DND-41 (cell line): ENCODE data around the gene GABRA5.

ENCODE experiments used
- ATAC-seq: fragments of 200-7000 bp; cut with Tn5 transposase; 3 replicates; pipeline ENCODE4 v1.9.1; 2021; ENCODE audit warnings: low read depth; ENCODE audit not compliant: insufficient read depth
- DNase-seq: peaks from one replicate; pipeline ENCODE4 v3.0.0-alpha.2; 2020
- H2AFZ ChIP-seq: 2 replicates; pipeline ENCODE4 v1.6.0; 2012; ENCODE audit warnings: low read depth, low read length
- H3K27ac ChIP-seq: 2 replicates; pipeline ENCODE4 v1.5.1; 2012; ENCODE audit warnings: low read length, inconsistent platforms
- H3K27me3 ChIP-seq: fragments of 200-600 bp; sonication (generic); 2 replicates; pipeline ENCODE4 v1.6.0; 2012; ENCODE audit warnings: low read length, mild to moderate bottlenecking, inconsistent platforms; ENCODE audit not compliant: insufficient read depth, poor library complexity
- H3K36me3 ChIP-seq: 2 replicates; pipeline ENCODE4 v1.5.1; 2012; ENCODE audit warnings: low read length, inconsistent platforms; ENCODE audit not compliant: insufficient read depth
- H3K4me1 ChIP-seq: 2 replicates; pipeline ENCODE4 v1.5.1; 2012; ENCODE audit warnings: mild to moderate bottlenecking, low read length; ENCODE audit not compliant: insufficient read depth
- H3K4me2 ChIP-seq: 2 replicates; pipeline ENCODE4 v1.6.0; 2012; ENCODE audit warnings: mild to moderate bottlenecking, moderate library complexity, low read length, inconsistent platforms; ENCODE audit not compliant: insufficient read depth
- H3K4me3 ChIP-seq, 2 experiments: fragments of 200-600 bp in 1 of 2; shearing (Covaris generic) in 1 of 2; 2 replicates each; pipeline ENCODE4 v1.5.1; 2012 to 2016; ENCODE audit warnings: inconsistent platforms in 2 of 2, low read length in 2 of 2, mild to moderate bottlenecking in 2 of 2, low read depth in 1 of 2, moderate library complexity in 1 of 2
- H3K79me2 ChIP-seq: 2 replicates; pipeline ENCODE4 v1.6.0; 2012; ENCODE audit warnings: low read length, inconsistent platforms; ENCODE audit not compliant: insufficient read depth
- H3K9ac ChIP-seq: 2 replicates; pipeline ENCODE4 v1.6.0; 2012; ENCODE audit warnings: low read depth, mild to moderate bottlenecking, inconsistent platforms, low read length, moderate library complexity
- H3K9me3 ChIP-seq: 2 replicates; pipeline ENCODE4 v1.5.1; 2012; ENCODE audit warnings: low read length, moderate library complexity, mild to moderate bottlenecking, inconsistent platforms; ENCODE audit not compliant: insufficient read depth, severe bottlenecking
- H4K20me1 ChIP-seq: 2 replicates; pipeline ENCODE4 v1.6.0; 2012; ENCODE audit warnings: low read length; ENCODE audit not compliant: insufficient read depth
- CTCF ChIP-seq: IDR thresholded peaks from 2 replicates; pipeline ENCODE4 v1.5.1; 2012; ENCODE audit warnings: borderline replicate concordance, low read length, moderate library complexity, mild to moderate bottlenecking; ENCODE audit not compliant: poor library complexity, severe bottlenecking; ENCODE audit errors: extremely low read depth
- EZH2 ChIP-seq: IDR thresholded peaks from 3 replicates; pipeline ENCODE4 v1.6.1; 2012; ENCODE audit warnings: borderline replicate concordance, low read depth, mild to moderate bottlenecking, moderate library complexity, low read length, inconsistent platforms; ENCODE audit not compliant: severe bottlenecking

Gene GABRA5

DNA sequence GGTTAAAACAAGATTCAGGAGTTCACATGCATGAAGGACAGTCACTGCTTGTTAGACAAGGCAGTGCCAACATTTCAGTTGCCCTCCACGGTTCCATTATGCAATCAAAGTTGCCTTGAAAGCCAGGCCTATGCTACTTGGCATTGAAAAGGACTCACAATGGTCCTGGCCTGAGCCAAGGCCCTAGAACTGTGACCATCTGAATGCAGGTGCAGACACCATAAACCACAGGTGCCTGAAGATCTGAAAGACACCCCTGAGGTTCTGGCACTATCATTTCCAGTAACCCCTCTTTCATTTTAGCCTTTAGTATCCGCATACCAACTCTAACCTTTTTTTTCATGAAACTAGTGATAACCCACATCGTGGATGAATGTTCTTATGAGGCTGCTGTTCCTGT, 2.8 kb downstream of the GABRA5 start:
- DNase-seq, result no peak
- Histone ChIP-seq H3K4me3 (no peak overlapping the region), H4K20me1 (no peaks in the 10 kb centered on the region), H3K27me3 (no peaks in the 10 kb centered on the region), H3K27ac (no peak overlapping the region), H3K79me2 (no peaks in the 10 kb centered on the region), H3K9me3 (no peaks in the 10 kb centered on the region), H3K4me1 (no peaks in the 10 kb centered on the region), H2AFZ (no peak overlapping the region), H3K9ac (no peak overlapping the region), H3K36me3 (no peaks in the 10 kb centered on the region), H3K4me2 (no peak overlapping the region)
- no peak for TF ChIP-seq EZH2
- no peak for TF ChIP-seq CTCF
- ATAC-seq, result no peak

DNA sequence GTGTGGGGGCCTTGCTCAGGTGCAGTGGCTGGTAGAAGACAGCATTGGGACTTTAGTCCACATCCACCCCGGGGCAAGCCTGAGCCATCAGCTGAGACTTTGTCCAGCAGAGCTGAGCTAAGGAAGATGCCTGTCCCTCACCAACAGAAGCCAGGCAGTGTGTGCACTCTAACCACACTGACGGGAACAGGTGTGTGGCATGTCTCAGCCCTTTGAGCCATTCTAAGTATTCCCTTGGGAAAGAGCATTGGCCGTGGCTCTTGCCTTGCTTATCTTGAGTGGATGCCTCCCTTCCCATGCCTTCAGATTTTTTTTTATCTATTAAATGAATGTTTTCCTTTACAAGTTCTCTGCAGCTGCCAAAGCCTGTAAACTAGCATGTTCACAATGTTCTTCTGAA, 3.5 kb downstream of the GABRA5 start:
- TF ChIP-seq CTCF (no peak), EZH2 (no peak)
- Histone ChIP-seq H3K9me3 (no peaks in the 10 kb centered on the region), H2AFZ (no peak overlapping the region), H3K27me3 (no peaks in the 10 kb centered on the region), H4K20me1 (no peaks in the 10 kb centered on the region), H3K4me2 (no peak overlapping the region), H3K79me2 (no peaks in the 10 kb centered on the region), H3K4me3 (no peak overlapping the region), H3K4me1 (no peaks in the 10 kb centered on the region), H3K9ac (no peak overlapping the region), H3K36me3 (no peaks in the 10 kb centered on the region), H3K27ac (no peak overlapping the region)
- DNase-seq (no peak), ATAC-seq (no peak)

- Histone ChIP-seq H4K20me1 (no peaks in the 10 kb centered on the region), H3K9ac (no peak overlapping the region), H3K9me3 (no peaks in the 10 kb centered on the region), H3K79me2 (no peaks in the 10 kb centered on the region), H3K4me2 (no peak overlapping the region), H3K4me3 (no peak overlapping the region), H2AFZ (no peak overlapping the region), H3K27me3 (no peaks in the 10 kb centered on the region), H3K36me3 (no peaks in the 10 kb centered on the region), H3K27ac (no peak overlapping the region), H3K4me1 (no peaks in the 10 kb centered on the region)
- DNase-seq (no peak), ATAC-seq (no peak)
- TF ChIP-seq EZH2 (no peak), CTCF (no peak)
These were observed 5.3 kb downstream of the GABRA5 start for GRCh38 chr15:26872206-26872605.

DNA sequence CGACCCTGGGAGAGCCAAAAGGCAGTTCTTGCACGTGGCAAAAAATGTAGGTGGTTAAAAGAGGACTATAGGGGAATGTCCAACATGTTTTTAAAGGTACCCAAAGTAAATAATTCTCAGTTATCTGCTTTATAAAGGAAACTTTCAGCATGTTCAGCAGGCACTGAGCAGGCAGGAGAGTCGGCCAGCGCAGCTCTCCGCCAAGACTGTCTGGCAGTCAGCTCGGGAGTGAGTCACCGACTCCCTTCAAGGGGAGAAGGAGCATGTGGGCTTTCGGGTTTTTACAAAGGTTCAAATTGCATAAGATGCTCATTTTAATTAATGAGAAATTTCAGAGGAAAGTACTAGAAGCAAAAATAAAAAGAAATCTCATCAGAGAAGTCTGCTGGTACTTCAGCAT, 7.0 kb downstream of the GABRA5 start:
- no peak overlapping the region for H3K4me3 ChIP-seq
- no peaks in the 10 kb centered on the region for H3K36me3 ChIP-seq
- no peak for DNase-seq
- no peak for ATAC-seq
- no peak overlapping the region for H2AFZ ChIP-seq
- H3K4me2 ChIP-seq, result no peak overlapping the region
- no peaks in the 10 kb centered on the region for H3K4me1 ChIP-seq
- no peak overlapping the region for H3K27ac ChIP-seq
- H3K27me3 ChIP-seq, result no peaks in the 10 kb centered on the region
- H3K79me2 ChIP-seq, result no peaks in the 10 kb centered on the region
- H3K9me3 ChIP-seq, result no peaks in the 10 kb centered on the region
- no peak for TF ChIP-seq EZH2
- no peak for TF ChIP-seq CTCF
- H4K20me1 ChIP-seq, result no peaks in the 10 kb centered on the region
- H3K9ac ChIP-seq, result no peak overlapping the region
